NCI-H1417 (cell line): ENCODE results near the gene IL17REL.

Experiments used
- DNase-seq, 3 experiments: peaks; one replicate each; lab custom pipeline; 2025; lab: John Stamatoyannopoulos, UW

The IL17REL gene

DNA sequence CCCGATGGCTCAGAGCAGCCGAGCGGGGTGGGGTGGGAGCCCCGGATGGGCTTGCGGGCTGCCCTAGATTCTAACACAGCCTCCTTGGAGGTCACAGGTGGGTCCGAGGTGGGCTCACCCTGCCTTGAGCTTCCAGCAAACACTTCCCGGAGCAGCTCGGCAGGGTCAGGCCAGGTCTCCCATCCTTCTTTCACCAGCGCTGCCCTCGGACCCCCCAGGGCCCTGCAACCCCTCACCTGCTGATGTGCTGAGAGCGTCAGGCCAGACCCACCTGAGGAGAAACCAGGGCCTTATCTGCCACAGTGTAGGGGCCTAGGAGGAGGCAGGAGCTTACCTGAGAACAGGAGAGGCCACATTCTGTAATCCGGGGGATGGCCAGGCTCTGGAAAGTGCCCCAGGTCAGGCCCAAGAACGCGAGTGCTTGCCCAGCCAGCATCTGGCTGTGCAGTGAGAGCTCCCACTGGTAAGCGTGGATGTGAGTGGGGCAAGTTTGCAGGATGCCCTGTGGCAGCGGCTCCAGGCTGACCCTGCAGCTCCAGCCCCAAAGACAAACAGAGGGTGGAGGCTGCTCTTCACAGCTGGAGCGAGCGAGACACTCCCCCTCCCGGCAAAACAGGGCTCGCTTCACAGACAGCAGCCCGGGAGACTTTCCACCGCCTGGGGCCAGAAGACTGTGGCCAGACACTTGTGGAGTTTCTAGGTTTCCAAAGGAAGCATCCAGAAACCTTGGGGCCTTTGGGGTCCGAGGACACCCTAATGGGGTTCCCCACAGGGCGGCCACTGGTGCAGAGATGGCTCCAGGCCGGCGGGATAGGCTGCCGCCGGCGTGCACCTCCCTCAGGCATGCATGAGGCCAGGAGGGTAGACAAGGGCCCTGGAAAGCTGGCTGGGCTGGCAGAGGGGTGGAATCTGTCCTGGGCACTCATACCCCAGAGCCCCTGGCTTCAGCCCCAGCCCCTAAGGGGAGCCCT is at the start of gene IL17REL:
Gene IL17REL (minus strand): TSS at position 555 of the 971 bp plus-strand sequence. CDS start 119 bp downstream, at position 436.
- peak in 1 of 3 experiments; percentile 4 for DNase-seq

DNA sequence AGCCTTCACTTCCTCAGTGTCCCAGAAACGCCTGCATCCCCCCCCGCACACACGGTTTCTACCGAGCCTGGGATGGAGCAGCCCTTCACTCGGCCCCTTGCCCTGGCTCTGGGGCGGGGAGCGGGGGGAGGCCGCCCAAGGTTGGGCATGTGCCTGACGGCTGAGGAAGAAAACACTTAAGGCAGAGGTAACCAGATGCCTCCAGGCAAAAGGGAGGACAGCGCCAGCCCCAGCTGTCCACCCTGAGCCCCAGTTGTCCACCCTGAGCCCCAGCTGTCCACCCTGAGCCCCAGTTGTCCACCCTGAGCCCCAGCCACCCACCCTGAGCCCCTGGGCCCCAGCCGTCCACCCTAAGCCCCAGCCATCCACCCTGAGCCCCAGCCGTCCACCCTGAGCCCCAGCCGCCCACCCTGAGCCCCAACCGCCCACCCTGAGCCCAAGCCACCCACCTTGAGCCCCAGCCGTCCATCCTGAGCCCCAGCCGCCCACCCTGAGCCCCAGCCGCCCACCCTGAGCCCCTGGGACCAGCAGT is 49.3 kb upstream of the IL17REL start:
- no peak for DNase-seq

DNA sequence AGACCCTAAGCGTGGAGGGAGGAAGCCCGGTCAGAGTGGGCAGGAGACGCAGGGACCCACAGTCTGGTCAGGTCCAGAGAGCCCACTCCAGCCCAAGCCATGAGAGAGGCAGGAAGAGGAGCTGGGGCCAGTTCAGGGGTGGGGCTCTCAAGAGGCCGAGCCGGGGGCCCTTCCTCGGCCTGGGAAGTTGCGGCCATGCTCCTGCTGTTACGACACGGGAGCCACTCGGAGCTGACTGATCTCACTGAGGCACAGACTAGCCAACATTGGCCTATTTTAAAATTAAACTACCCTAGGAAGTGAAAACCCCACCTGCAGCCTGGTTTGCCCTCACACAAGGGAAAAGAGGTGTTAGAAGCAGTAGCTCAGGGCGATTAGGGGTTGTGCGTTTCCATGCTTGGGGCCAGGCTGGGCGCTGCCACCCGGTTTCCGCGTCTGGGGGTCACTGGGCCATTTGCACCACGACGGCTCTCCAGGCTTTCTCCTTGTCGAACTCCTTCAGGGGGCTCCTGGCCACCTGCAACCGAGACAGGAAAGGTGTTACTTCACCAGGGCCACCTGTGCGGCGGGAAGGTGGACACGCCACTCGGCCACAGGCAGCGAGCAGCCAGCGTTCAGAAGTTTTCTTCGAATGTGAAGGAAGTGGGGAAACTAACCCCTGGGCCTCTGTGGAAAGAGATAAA is 48.7 kb upstream of the IL17REL start:
- DNase-seq = no peak

- DNase-seq = no peak
These were observed 48.0 kb upstream of the IL17REL start for GRCh38 chr22:50060441-50061140.

- DNase-seq = no peak
These were observed 47.3 kb upstream of the IL17REL start for GRCh38 chr22:50059881-50060262.

- DNase-seq = no peak
These were observed 46.6 kb upstream of the IL17REL start for GRCh38 chr22:50058906-50059880.

DNA sequence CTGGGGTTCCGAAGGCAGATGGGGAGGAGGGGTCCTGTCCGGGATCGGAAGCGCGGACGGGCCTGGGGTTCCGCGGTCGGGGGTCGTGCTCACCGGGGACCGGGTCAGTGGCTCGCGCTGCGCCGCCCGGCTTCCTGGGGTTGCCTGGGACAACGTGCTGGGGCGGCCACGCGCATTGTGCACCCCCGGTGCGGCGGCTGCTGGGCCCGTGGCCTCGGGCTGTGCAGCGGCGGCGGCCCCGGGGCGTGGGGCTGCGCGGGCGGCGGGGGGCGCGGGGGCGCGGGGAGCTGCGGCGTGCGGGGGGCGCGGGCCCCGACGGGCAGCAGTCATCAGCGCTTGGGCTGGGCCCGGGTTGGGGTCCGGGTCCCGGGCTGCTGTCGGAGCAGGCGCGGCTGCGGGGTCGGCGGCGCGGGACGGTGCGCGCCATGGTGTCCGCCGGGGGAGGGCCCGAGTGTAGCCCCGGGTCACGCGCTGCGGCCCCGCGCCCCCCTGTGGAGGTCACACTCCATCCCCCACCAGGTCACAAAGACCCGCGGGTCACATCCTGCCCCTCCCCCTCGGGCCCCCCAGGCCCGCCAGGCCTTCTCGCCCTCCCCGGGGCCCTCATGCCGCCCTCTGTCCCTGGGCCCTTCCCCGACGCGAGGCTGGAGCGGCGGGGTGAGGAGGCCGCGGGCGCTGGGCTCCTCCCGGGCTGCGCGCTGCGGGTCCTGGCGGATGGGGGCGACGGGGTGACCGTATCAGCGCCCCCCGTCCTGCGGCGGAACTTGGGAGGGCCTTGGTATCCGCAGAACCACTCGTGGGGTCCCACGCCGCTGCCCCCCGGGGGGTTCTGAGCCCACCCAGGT is 45.7 kb upstream of the IL17REL start, which contains the start of gene TTLL8:
Gene TTLL8 (minus strand): TSS at position 238 of the 845 bp plus-strand sequence.
- no peak for DNase-seq

DNA sequence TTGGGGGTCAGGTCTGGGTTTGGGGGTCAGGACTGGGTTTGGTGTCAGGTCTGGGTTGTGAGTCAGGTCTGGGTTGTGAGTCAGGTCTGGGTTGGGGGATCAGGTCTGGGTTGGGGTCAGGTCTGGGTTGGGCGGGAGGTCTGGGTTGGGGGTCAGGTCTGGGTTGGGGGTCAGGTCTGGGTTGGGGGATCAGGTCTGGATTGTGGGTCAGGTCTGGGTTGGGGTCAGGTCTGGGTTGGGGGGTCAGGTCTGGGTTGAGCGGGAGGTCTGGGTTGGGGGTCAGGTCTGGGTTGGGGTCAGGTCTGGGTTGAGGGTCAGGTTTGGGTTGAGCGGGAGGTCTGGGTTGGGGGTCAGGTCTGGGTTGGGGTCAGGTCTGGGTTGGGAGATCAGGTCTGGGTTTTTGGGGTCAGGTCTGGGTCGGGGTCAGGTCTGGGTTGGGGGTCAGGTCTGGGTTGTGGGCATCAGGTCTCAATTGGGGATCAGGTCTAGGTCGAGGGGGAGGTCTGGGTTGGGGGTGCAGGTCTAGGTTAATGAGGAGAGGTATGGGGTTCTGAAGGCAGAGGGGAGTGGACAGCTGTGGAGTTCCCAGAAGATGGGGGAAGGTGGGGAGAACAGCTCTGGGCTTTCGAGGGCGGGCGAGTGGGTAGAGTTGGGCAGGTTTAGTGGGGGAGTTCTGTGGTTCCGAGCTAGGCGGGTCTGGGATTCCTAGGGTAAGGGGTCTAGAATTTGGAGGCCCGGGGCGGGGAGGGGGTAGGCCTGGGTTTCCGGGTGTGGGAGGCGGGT is 44.9 kb upstream of the IL17REL start:
- no peak for DNase-seq

- no peak for DNase-seq
These were observed 43.8 kb upstream of the IL17REL start for GRCh38 chr22:50056214-50056972.

- DNase-seq = no peak
These were observed 41.3 kb upstream of the IL17REL start for GRCh38 chr22:50053861-50054260.

DNA sequence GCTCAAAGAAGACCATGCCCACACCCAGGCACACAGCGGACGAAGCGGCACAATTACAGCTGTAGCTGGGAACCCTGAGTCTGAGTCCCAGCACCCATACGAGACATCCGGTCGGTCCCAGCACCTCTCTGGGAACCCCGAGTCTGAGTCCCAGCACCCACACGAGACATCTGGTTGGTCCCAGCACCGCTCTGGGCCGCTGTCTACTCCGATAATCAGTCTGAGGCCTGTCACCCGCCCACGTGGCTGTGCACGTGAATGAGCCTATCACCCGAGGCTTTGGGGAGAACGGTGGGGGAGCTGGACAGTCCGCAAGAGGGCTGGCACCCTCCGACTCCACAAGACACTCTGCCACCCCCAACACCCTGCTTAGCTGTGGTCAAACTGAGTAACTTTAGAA is 39.4 kb upstream of the IL17REL start:
- DNase-seq = no peak

GRCh38 chr22:50049299-50050195 is 37.0 kb upstream of the IL17REL start:
- DNase-seq = no peak

- DNase-seq = no peak
These were observed 36.3 kb upstream of the IL17REL start for GRCh38 chr22:50048836-50049235.

DNA sequence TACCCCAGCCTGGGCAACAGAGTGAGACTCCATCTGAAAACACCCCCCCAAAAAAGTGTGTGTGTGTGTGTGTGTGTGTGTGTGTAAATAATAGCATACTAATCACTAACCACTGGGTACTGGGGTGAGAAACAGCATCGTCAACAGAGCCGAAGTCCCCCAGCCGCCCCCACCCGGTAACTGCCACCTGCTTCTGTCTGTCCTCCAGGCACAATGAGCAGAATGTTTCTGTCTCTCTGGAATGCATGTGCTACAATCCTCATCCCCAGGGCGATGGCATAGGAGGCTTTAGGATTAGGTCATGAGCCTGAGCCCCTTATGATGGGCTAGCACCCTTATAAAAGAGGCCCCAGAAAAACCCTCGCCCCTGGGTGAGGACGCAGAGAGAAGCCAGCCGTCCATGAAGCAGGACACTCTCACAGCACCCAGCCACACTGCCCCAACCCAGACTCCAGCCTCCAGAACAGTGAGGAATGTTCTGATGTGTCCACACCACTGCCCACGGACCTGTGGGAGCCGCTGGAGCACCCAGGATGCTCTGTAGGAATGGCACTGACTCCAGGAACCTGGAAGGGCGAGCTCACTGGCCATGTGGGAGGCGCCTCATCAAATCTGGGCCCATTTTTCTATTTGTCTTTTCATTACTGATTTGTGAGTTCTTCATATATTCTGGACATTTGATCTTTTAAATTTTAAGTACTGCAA is 35.6 kb upstream of the IL17REL start:
- DNase-seq = no peak

GRCh38 chr22:50047346-50047745 is 34.8 kb upstream of the IL17REL start:
- no peak for DNase-seq

GRCh38 chr22:50046481-50047245 is 34.1 kb upstream of the IL17REL start:
- no peak for DNase-seq
